ENCODE measurements around the gene CNOT2.
A peak's percentile ranks its signal among the peaks of the same experiment; 100 is the strongest.

CNOT2 gene

GRCh38 chr12:70307868-70308267 is 64.6 kb downstream of the CNOT2 start:
- DNase-seq = no peak

DNA sequence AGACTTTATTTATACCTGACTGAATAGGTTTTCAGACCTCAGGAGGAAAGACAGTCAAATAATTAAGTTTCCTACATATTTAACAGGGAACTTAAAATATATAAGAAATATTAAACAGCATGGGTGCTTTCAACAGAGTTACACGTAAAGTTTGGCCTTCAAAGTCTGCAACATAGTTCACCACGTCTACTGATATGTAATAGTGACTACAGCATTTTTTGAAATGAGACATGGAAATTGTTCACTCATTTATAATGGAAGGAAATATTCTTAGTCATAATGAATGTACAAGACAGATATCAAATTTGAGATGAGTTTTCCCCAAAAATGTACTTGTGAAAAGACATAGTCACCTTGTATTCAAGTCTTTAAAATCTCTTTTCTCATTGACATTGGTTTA is 66.1 kb downstream of the CNOT2 start:
- DNase-seq = no peak

GRCh38 chr12:70314145-70314544 is 70.9 kb downstream of the CNOT2 start:
- no peak for DNase-seq

GRCh38 chr12:70317781-70318180 is 74.5 kb downstream of the CNOT2 start:
- no peak for DNase-seq

GRCh38 chr12:70319605-70320004 is 76.4 kb downstream of the CNOT2 start:
- no peak for DNase-seq

DNA sequence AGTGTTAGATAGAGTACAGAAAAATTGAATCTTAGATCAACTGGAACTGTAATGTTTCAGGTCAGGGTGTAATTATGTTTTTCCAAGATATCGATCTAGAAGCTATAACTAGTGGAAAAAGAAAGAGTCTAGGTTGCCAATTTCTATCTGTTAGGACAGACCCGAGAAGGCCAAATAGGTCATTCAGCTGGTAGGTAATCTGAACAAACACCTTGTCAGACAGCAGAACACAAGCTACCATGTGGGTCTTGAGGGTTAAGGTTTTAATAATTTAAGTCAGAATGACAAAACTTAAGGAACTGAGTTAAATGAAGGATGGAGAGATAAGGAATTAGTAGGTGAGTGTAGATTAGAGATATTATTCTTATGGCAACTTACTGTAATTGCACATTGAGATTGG is 78.0 kb downstream of the CNOT2 start:
- DNase-seq = no peak

- no peak for DNase-seq
Observed at GRCh38 chr12:70327541-70327940, 84.3 kb downstream of the CNOT2 start.

- DNase-seq = no peak
Observed at GRCh38 chr12:70329728-70330127, 86.5 kb downstream of the CNOT2 start.

DNA sequence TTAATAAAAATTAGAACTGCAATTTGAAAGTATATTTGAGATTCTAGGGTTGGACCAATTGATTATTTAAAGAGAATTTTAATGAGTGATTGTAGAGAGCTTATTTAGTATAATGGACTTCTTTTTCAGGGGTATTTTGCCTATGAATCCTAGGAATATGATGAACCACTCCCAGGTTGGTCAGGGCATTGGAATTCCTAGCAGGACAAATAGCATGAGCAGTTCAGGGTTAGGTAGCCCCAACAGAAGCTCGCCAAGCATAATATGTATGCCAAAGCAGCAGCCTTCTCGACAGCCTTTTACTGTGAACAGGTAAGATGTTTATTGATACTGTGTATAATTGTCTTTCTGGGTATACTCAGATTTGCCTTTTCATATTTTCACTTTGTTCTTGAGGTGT is 86.9 kb downstream of the CNOT2 start:
- DNase-seq = no peak

GRCh38 chr12:70332236-70332635 is 89.0 kb downstream of the CNOT2 start:
- no peak for DNase-seq

- no peak for DNase-seq
Observed at GRCh38 chr12:70334742-70335141, 91.5 kb downstream of the CNOT2 start.

DNA sequence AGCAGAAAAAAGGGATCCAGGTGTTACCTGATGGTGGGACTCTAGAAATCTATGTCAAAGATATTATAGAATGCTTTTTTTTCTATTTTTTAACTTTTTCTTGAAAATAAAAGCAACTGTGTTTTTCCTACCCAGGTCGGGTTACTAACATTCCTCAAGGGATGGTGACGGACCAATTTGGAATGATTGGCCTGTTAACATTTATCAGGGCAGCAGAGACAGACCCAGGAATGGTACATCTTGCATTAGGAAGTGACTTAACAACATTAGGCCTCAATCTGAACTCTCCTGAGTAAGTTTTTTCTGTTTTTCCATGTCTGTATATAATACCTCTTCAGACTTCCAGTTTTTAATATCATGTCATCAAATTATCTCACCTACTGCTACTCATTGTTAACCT is 95.3 kb downstream of the CNOT2 start:
- DNase-seq = no peak

DNA sequence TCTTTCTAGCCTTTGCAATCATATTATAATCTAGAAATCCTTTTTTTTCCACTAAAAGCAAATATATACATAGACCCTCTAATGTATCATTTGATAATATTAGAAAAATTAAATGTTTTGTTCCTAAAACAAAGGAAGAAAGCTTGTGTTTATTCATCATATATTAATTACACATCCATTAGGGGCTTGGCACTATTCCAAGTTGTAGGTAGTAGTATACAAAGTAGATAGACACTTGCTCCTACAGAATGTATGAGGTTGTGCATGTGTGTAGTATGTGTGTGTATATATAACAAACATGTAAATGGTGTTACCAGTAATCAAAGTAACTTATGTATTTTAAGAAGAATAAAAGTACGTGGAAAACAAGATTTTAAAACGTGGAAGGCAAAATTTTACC is 107.8 kb downstream of the CNOT2 start:
- no peak for DNase-seq

DNA sequence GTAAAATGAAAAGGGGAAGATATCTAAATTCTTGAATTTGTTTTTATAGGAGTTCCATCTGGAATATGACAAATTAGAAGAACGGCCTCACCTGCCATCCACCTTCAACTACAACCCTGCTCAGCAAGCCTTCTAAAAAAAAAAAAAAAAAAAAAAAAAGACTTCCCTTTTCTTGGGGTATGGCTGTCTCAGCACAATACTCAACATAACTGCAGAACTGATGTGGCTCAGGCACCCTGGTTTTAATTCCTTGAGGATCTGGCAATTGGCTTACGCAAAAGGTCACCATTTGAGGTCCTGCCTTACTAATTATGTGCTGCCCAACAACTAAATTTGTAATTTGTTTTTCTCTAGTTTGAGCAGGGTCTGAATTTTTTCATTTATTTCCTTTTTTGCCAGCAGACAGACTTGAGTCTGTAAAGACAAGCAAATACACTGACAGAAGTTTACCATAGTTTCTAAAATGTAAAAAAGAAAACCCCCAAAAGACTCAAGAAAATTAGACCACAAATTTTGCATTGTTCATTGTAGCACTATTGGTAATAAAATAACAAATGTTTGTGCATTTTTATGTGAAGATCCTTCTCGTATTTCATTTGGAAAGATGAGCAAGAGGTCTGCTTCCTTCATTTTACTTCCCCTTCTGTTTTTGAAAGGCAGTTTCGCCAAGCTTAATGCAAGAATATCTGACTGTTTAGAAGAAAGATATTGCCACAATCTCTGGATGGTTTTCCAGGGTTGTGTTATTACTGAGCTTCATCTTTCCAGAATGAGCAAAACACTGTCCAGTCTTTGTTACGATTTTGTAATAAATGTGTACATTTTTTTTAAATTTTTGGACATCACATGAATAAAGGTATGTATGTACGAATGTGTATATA is 110.8 kb downstream of the CNOT2 start:
- DNase-seq = no peak

GRCh38 chr12:70354787-70355186 is 111.6 kb downstream of the CNOT2 start:
- no peak for DNase-seq

- DNase-seq = no peak
Observed at GRCh38 chr12:70355972-70356371, 112.7 kb downstream of the CNOT2 start.

GRCh38 chr12:70359458-70360197 is 116.4 kb downstream of the CNOT2 start:
- no peak for DNase-seq

- DNase-seq = no peak
Observed at GRCh38 chr12:70360218-70360617, 117.0 kb downstream of the CNOT2 start.

DNA sequence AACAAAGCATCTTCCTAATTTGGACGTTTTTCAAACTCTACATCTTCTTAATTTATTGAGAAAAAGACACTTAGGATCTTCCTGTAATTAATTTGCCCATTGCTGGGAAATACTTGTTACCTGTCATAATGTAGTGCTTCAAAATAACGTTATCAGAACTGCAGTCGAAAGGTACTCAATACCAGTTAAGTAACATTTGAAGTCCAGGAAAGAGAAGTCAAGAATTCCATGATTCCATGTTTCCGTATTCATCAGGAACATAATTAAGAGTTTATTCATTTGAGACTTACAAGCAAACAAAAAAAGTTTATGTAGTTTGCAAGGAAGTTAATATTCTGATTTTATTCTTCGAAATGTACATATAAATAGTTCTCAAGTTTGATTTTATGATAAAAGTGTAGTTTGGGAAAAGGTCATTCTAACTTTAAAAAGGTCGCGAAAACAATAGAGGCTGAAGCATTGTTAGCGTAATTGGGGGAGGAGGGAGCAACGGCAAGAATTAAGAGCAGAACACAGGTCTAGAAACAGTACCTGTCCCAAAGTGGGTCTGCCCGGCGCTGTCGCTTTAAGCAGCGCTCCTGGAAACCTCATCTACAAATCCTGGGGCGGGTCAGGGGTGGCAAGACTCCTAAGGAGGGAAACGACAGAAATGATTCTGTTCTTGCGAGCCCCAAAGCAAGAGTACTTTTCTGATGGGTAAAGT is 121.6 kb downstream of the CNOT2 start:
- no peak for DNase-seq

DNA sequence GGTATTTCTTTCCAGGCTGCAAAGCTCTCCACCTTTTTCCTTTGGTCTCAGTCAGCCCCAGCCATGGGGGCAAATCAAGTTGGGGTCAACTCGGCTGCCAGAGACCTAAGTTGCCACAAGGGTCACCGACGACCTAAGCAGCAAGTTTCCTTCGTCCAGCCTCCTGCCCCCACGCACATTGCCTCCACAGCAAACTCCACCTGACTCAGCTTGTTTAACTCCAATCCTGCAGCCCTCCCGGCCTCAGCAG is 122.1 kb downstream of the CNOT2 start:
- DNase-seq = no peak

- peak; percentile 78 for DNase-seq
Observed at GRCh38 chr12:70365648-70366518, 122.7 kb downstream of the CNOT2 start, which contains the start of gene KCNMB4. Gene KCNMB4 (plus strand): TSS chr12:70366290. CDS start chr12:70366735, 445 bp downstream.

DNA sequence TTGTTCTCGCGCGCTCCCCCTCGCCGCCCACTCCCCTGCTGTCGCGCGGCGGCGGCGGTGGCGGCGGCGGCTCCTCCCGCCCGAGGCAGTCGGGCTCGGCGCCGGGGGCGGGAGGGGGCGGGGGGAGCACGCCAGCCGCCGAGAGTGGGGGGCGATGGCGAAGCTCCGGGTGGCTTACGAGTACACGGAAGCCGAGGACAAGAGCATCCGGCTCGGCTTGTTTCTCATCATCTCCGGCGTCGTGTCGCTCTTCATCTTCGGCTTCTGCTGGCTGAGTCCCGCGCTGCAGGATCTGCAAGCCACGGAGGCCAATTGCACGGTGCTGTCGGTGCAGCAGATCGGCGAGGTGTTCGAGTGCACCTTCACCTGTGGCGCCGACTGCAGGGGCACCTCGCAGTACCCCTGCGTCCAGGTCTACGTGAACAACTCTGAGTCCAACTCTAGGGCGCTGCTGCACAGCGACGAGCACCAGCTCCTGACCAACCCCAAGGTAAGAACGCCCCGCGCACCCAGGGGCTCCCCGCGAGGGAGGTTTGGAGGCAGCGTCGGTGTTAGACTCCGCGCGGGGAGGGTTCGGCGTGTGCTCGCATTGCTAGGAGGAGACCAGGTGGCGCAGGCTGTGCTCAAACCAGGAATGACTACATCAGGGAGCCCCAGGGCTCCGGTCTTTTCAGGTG is 123.5 kb downstream of the CNOT2 start:
- peak; percentile 80 for DNase-seq
